HG02759 (cell line): ENCODE data around the gene EIF4G3.
"Not testable (repeated sequence)": the region's sequence is repeated elsewhere in the genome, so short reads cannot be mapped to it uniquely, and the experiment has no call there.

ENCODE experiments used
- ATAC-seq: cut with Tn5 transposase; IDR thresholded peaks from one replicate; pipeline ENCODE4 v1.9.1; 2021; ENCODE audit warnings: mild to moderate bottlenecking, moderate library complexity; ENCODE audit not compliant: unreplicated experiment

The EIF4G3 gene

GRCh38 chr1:21153388-21153787 lies 23.3 kb downstream of the EIF4G3 start:
- ATAC-seq = no peak

DNA sequence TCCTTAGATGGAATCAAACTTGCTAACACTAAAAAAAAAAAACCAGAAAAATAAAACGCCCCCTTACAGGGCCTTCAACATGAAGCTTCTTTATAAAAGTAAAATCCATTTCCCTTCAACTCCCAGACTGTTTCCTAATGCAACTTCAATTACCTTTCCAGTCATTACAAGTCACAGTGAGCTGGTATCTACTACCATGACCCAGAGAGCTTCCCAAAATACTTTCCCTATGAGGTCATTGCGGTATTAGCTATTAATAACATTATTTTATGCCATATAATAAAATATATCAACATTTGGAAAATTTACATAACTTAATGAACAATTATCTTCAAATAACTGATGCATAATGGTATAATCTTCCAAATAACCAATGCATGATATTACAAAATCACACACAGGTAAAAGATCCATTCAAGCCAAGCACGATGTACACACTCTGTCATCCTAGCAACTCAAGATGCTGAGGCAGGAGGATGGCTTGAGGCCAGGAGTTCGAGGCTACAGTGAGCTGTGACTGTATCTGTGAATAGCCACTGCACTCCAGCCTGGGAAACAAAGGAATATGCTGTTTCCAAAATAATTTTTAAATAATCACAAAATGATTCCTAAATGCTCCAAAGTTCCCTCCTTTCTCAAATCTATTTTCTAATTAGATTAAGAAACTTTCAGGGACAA lies 24.1 kb downstream of the EIF4G3 start:
- no peak for ATAC-seq

DNA sequence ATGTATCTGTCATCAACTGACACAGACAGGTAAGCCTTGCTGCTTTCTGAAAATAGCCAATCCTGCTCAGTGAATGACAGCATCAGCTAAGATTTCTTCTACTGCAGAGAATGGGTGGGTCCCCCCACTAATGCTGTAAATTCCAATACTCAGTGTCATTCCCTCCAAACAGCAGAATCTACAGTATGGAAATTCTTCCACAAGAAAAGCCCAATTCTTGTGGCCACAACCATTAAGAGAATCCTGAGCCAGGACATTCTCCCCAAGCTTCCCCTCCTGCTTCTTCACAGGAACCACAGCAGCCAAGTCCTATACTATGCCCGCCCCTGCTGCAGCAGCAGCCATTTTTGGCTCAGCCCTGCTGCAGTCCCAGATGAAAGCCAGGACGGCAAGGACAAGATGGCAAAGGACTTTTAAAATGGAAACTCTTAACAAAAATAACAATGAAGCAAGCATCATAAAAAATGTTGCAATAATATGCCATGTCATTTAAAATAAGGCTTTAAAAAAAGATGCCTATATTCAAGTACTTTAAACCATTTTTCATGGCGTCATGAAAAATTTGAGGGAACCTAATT lies 26.8 kb downstream of the EIF4G3 start:
- ATAC-seq = no peak

DNA sequence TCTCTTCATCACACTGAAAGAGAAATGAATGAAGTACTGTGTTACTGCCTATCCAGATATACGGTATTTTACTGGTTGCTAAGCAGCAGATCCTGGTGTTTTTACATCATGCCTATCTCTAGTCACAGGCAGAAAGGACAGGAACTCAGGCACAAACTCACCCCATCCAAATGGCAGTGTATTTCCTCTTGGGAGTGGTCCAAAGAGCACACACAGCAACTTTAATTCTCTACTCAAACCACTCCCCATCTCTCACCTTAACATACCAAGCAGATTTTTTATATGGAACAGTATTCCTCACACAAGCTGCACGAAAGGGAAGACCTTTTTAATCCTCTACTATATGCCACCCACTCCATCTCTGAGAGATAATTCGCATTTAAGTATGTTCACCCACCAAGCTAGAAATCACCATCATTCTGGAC lies 27.3 kb downstream of the EIF4G3 start:
- no peak for ATAC-seq

DNA sequence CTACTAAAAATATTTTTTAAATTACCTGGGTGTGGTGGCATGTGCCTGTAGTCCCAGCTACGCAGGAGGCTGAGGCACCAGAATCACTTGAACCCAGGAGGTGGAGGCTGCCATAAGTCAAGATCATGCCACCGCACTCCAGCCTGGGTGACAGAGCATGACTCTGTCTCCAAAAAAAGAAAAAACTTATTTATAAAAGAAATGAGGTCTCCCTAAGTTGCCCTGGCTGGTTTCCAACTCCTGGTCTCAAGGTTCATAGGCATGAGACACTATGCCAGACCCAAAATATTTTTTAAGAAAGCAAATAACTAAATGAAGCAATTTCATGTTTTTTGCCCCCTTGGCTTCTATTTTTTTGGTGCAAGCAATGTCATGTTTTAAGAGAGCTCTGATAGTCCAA lies 32.9 kb downstream of the EIF4G3 start:
- ATAC-seq = no peak

- no peak for ATAC-seq
Measured at GRCh38 chr1:21143138-21143537, 33.6 kb downstream of the EIF4G3 start.

DNA sequence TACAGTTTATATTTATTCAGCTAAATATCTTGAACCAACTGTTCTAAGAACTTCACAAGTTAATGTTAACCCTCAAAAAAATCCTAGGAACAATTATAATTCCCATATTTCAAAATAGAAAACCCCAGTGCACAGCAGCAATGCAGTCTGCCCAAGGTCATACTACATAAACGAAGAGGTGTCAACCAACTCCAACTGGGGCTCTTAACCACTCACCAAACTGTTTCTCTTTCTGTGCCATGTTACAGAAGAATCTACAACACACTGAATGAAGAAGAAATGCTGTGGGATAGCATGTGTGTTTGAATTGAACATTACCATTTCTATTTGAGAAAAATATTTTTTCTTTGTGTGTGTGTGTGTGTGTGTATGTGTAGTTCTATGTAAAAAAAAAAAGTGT lies 35.7 kb downstream of the EIF4G3 start:
- no peak for ATAC-seq

- ATAC-seq = no peak
Measured at GRCh38 chr1:21139601-21140000, 37.1 kb downstream of the EIF4G3 start.

- ATAC-seq = not testable (repeated sequence)
Measured at GRCh38 chr1:21136344-21136743, 40.4 kb downstream of the EIF4G3 start.

- no peak for ATAC-seq
Measured at GRCh38 chr1:21131200-21131599, 45.5 kb downstream of the EIF4G3 start.

DNA sequence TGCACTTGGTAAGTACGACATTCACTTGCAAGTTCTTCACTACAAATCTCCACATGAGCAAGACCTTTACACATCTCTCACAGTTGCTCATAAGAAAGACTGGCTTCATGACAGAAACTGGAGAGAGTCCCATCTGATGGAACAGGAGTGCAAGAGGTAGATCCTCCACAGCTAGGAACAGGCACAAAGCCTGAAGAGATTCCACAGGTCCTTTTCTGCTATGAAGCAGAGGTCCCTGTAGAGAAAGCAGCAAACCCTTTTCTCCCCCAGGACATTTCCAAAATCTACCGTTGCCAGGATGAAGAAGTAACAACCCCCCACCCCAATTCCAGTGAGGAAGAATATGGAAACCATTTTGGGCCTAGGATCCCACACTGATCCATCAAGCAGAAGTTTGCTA lies 47.3 kb downstream of the EIF4G3 start:
- no peak for ATAC-seq

GRCh38 chr1:21126324-21126723 lies 50.4 kb downstream of the EIF4G3 start:
- ATAC-seq = no peak

DNA sequence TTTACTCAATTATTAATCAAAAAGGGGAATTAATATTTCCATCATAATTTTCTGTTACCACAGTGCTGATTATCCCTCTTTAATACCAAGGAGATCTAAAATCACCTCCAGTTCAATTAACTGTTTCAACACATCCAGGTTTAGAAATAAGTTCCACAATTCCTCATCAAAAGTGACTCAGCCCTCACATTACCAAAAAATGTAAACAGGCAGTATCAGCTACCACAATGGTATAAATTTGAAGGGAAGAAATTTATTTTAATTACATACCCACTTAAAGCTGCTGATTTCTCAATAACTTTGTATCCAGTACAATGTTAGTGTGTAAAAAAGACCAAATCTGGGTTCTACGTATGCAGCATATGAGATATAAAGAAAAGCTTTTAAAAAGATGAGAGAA lies 51.9 kb downstream of the EIF4G3 start:
- no peak for ATAC-seq

GRCh38 chr1:21123287-21123948 lies 53.3 kb downstream of the EIF4G3 start:
- no peak for ATAC-seq

- no peak for ATAC-seq
Measured at GRCh38 chr1:21121764-21122471, 54.8 kb downstream of the EIF4G3 start.

DNA sequence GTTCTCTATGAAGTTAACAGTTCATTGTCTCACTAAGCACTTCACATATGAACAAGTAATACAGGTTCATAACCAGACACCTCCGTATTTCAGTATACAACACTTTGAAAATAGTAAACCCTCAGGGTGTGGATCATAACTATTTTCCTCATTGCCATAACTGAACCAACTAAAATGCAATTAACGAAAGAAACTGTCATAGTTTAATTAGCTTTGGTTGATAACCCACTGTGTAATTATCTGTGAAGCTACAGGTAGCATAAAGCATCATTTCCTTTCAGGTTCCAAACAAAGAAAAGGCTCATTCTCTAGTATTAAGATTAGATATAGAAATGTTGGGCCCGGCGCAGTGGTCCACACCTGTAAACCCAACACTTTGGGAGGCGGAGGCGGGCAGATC lies 58.5 kb downstream of the EIF4G3 start:
- no peak for ATAC-seq

DNA sequence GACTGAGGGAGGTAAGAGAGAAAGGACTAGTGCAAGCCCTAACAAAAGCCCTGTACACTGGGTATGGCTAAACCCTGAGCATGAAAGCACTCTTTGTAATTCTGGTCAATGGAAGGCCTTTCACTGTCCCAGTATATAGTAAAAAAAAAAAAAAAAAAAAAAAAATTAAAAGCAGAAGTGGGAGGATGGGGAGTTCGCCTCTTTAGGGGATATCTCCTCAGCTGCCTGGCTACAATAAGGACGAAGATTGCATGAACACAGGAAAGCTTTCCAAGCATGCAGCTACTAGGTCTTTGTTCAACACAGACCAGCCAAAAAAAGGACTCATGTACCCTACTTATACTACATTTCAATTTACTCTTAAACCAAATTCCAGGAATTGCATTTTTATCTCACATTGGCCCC lies 59.1 kb downstream of the EIF4G3 start:
- no peak for ATAC-seq

DNA sequence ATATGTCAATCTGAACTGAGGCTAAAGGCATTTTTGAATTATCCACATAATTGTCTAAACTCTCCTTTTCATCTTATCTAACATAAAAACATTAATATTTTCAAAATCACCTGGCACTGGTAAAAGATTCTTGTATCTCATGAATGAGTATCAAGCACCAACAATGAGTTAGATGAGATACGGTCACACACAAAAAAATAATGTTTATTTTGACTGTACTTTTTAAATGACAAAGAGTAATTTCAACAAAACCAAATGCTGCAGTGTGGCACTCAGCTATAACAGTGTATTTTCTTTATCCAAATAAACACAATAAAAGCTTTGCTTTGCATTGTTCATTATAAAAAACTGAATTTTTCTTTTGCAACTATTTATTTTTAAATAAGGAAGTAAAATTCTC lies 59.5 kb downstream of the EIF4G3 start:
- no peak for ATAC-seq

DNA sequence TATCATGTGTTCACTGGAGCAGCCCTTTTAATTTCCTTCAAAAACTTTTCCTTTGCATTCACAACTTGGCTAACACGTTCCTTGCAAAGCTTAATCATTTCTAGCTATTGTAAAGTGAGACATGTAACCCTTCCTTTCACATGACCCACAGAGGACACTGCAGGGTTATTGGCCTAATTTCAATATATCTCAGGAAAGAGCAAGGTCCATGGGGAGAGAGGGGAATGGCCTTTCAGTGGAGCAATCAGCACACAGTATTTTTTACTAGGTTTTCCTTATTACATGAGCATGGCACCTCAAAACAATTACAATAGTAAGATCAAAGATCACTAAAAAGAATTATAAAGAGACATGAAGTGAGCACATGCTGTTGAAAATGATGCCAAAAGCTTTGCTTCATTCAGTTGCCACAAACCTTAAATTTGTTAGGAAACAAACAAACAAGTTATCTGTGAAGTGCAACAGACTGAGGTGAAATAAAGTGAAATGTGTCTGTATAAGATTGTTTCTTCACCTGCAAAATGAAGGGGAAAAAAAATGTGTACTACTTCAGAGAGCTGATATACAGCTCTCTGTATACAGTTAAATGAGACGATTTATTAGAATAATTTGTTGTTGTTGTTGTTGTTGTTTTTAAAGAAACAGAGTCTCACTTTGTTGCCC lies 61.5 kb downstream of the EIF4G3 start:
- ATAC-seq = no peak

- ATAC-seq = no peak
Measured at GRCh38 chr1:21114431-21114830, 62.3 kb downstream of the EIF4G3 start.

DNA sequence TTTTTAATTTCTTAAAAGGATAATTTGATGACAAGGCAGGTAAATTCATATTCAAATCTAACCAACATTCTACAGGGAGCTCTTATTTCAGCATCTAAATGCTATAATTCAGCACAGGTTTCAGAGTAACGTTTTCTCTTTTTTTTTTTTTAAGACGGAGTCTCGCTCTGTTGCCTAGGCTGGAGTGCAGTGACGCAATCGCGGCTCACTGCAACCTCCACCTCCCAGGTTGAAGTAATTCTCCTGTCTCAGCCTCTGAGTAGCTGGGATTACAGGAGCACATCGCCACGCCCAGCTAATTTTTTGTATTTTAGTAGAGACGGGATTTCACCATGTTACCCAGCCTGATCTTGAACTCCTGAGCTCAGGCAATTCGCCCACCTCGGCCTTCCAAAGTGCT lies 66.5 kb downstream of the EIF4G3 start:
- no peak for ATAC-seq
